Caco-2 (cell line): ENCODE results near the gene ADARB1. TPM values are rescaled to one million over a fixed set of nuclear protein-coding genes. Genes with fewer than 3 reads are reported as not detected.

Experiments
- BruUV-seq: library from RNA; stranded (reverse); fragments of 400-500 nt; replicated peaks from 2 replicates; lab custom pipeline; 2021; lab: Mats Ljungman, UMichigan
- CTCF ChIA-PET: fragments of 300-600 bp; sonication (Branson Sonifier 250); formaldehyde crosslinking; loops from one replicate; lab custom pipeline; 2022; ENCODE audit warnings: antibody characterized with exemption; lab: Charles Lee
- POLR2A ChIA-PET: fragments of 300-600 bp; sonication (Branson Sonifier 250); formaldehyde crosslinking; loops from one replicate; lab custom pipeline; 2022; ENCODE audit warnings: antibody characterized with exemption; lab: Charles Lee
- DNase-seq, 2 experiments: peaks; one replicate each; pipeline versions ENCODE4 v3.0.0 to v3.0.0-alpha.2; 2020 to 2022
- H3K27me3 ChIP-seq: replicated peaks from 2 replicates; pipeline ENCODE4 v1.6.0; 2011; ENCODE audit warnings: low read length; ENCODE audit not compliant: control insufficient read depth, insufficient read depth
- H3K36me3 ChIP-seq: 2 replicates; pipeline ENCODE4 v1.5.1; 2011; ENCODE audit warnings: low read length; ENCODE audit not compliant: control insufficient read depth, insufficient read depth
- H3K4me1 ChIP-seq: fragments of 250-450 bp; sonication (Bioruptor Pico); 2 replicates; pipeline ENCODE4 v1.5.1; 2020; ENCODE audit warnings: mild to moderate bottlenecking
- H3K4me3 ChIP-seq: 2 replicates; pipeline ENCODE4 v1.5.1; 2011; ENCODE audit warnings: low read depth, mild to moderate bottlenecking, control low read depth, low read length
- H3K9me3 ChIP-seq: fragments of 250-450 bp; sonication (Bioruptor Pico); 2 replicates; pipeline ENCODE4 v1.5.1; 2020; ENCODE audit warnings: mild to moderate bottlenecking, moderate library complexity
- H3K27ac Mint-ChIP-seq: one replicate; pipeline ENCODE4 v1.8.0; 2022; ENCODE audit warnings: mixed read lengths; ENCODE audit not compliant: unreplicated experiment
- H3K27me3 Mint-ChIP-seq: one replicate; pipeline ENCODE4 v1.8.0; 2022; ENCODE audit warnings: mixed read lengths; ENCODE audit not compliant: insufficient read depth, unreplicated experiment
- H3K36me3 Mint-ChIP-seq: one replicate; pipeline ENCODE4 v1.8.0; 2022; ENCODE audit warnings: mild to moderate bottlenecking, mixed read lengths; ENCODE audit not compliant: insufficient read depth, unreplicated experiment
- H3K4me1 Mint-ChIP-seq: one replicate; pipeline ENCODE4 v1.8.0; 2022; ENCODE audit warnings: low read depth, mixed read lengths; ENCODE audit not compliant: unreplicated experiment
- H3K4me3 Mint-ChIP-seq: one replicate; pipeline ENCODE4 v1.8.0; 2022; ENCODE audit warnings: mild to moderate bottlenecking, moderate library complexity, mixed read lengths; ENCODE audit not compliant: unreplicated experiment
- H3K9me3 Mint-ChIP-seq: one replicate; pipeline ENCODE4 v1.8.0; 2022; ENCODE audit warnings: mixed read lengths; ENCODE audit not compliant: unreplicated experiment
- CTCF ChIP-seq, 2 experiments: fragments of 200-600 bp in 1 of 2; IDR thresholded peaks; 1 replicate in 1 of 2; 2 replicates in 1 of 2; pipeline versions ENCODE4 v1.5.1 to v1.8.0; 2011 to 2022; ENCODE audit warnings: antibody characterized with exemption in 1 of 2, control low read depth in 1 of 2, inconsistent platforms in 1 of 2, low read depth in 1 of 2, low read length in 1 of 2, mild to moderate bottlenecking in 1 of 2, moderate library complexity in 1 of 2; ENCODE audit not compliant: insufficient read depth in 1 of 2, severe bottlenecking in 1 of 2, unreplicated experiment in 1 of 2
- intact Hi-C: fragments of 100-400 bp; cut with micrococcal nuclease; formaldehyde crosslinking; loops from one replicate; pipeline ENCODE4 v1.10.0; 2022; ENCODE audit not compliant: unreplicated experiment
- total RNA-seq: library from RNA; stranded (reverse); gene quantifications from 2 replicates; pipeline ENCODE4 v1.2.3, GENCODE V29; 2022

The ADARB1 gene
- total RNA-seq, 1 experiment from 2014 or later = 25.4 TPM

GRCh38 chr21:45225741-45226327 is 151.5 kb downstream of the ADARB1 start:
- intact Hi-C loops = no loop called here
- CTCF ChIA-PET = interaction anchor here (0.6 kb wide), 1 partner anchor 43 kb away, joined by 3 read pairs; no protein-coding TSS in a partner anchor
- no peak overlapping the region for H3K4me3 Mint-ChIP-seq

GRCh38 chr21:45226540-45227326 is 152.4 kb downstream of the ADARB1 start:
- BruUV-seq = no TSS peak
- intact Hi-C loops = no loop called here
- POLR2A ChIA-PET = no interaction called here

More at GRCh38 chr21:45225741-45226327, 151.5 kb downstream of the ADARB1 start:
- no TSS peak for BruUV-seq
- TF ChIP-seq CTCF (IDR thresholded peaks at IDR 0.05; ENCODE audit: insufficient read depth in 1 of 2, low read depth in 1 of 2, low read length in 1 of 2, severe bottlenecking in 1 of 2, unreplicated experiment in 1 of 2) = no peak
- no peaks in the 10 kb centered on the region for H3K27me3 ChIP-seq
- Mint-ChIP-seq H3K9me3 (no peaks in the 10 kb centered on the region), H3K27ac (no peak overlapping the region), H3K36me3 (no peaks in the 10 kb centered on the region), H3K4me1 (no peaks in the 10 kb centered on the region), H3K27me3 (peaks cover 3% of the 10 kb centered on the region)
- no peaks in the 10 kb centered on the region for H3K36me3 ChIP-seq
- no peaks in the 10 kb centered on the region for H3K4me1 ChIP-seq
- no peak overlapping the region for H3K4me3 ChIP-seq
- no peak for DNase-seq
- POLR2A ChIA-PET = no interaction called here
- no peaks in the 10 kb centered on the region for H3K9me3 ChIP-seq

More at GRCh38 chr21:45226540-45227326, 152.4 kb downstream of the ADARB1 start:
- Histone ChIP-seq H3K36me3 (no peaks in the 10 kb centered on the region), H3K4me1 (no peaks in the 10 kb centered on the region), H3K4me3 (no peak overlapping the region), H3K27me3 (no peaks in the 10 kb centered on the region), H3K9me3 (no peaks in the 10 kb centered on the region)
- Mint-ChIP-seq H3K9me3 (no peaks in the 10 kb centered on the region), H3K27me3 (peaks cover 3% of the 10 kb centered on the region), H3K27ac (no peak overlapping the region), H3K36me3 (no peaks in the 10 kb centered on the region), H3K4me1 (no peaks in the 10 kb centered on the region), H3K4me3 (no peak overlapping the region)
- CTCF ChIA-PET = interaction anchor here (0.6 to 1.7 kb wide), 3 partner anchors 44 to 90 kb away, joined by 3 to 6 read pairs (median 3); no protein-coding TSS in a partner anchor
- TF ChIP-seq CTCF (IDR thresholded peaks at IDR 0.05; ENCODE audit: insufficient read depth in 1 of 2, low read depth in 1 of 2, low read length in 1 of 2, severe bottlenecking in 1 of 2, unreplicated experiment in 1 of 2) = no peak
- DNase-seq = no peak
